Adrenal gland (tissue), 12 donors: ENCODE data around the gene COL6A1. TPM values are rescaled to one million over a fixed set of nuclear protein-coding genes. Genes with fewer than 3 reads are reported as not detected.
A peak's percentile ranks its signal among the peaks of the same experiment; 100 is the strongest.

Source experiments
- DNase-seq, 7 donors: peaks; one replicate each; pipeline ENCODE4 v3.0.0-alpha.2; 2019 to 2020
- H3K27ac ChIP-seq, 5 donors: fragments of 200-600 bp; sonication (generic) in 4 of 5; 1 replicate in 3 of 5; 2 replicates in 2 of 5; pipeline versions ENCODE4 v1.5.1 to v1.8.0; 2016 to 2020; ENCODE audit warnings: mild to moderate bottlenecking in 1 of 5
- H3K27me3 ChIP-seq: fragments of 200-600 bp; 2 replicates; pipeline ENCODE4 v1.8.0; 2021
- H3K36me3 ChIP-seq, 2 donors: fragments of 200-600 bp; replicated peaks in 1 of 2; 1 replicate in 1 of 2; 2 replicates in 1 of 2; pipeline versions ENCODE4 v1.5.1 to v1.8.0; 2018 to 2022
- H3K4me1 ChIP-seq, 2 donors: fragments of 200-600 bp; replicated peaks in 1 of 2; 1 replicate in 1 of 2; 2 replicates in 1 of 2; pipeline versions ENCODE4 v1.5.1 to v1.8.0; 2018 to 2021
- H3K4me3 ChIP-seq, 4 donors: fragments of 200-600 bp; sonication (generic) in 3 of 4; one replicate each; pipeline ENCODE4 v1.5.1; 2016 to 2018
- H3K9me3 ChIP-seq, 3 donors: fragments of 200-600 bp; sonication (generic) in 1 of 3; replicated peaks in 1 of 3; 1 replicate in 2 of 3; 2 replicates in 1 of 3; pipeline versions ENCODE4 v1.5.1 to v1.8.0; 2016 to 2021
- CTCF ChIP-seq, 6 experiments: fragments of 450-650 bp in 4 of 6; fragments of 200-600 bp in 2 of 6; sonication (generic) in 1 of 6; IDR thresholded peaks; 1 replicate in 5 of 6; 2 replicates in 1 of 6; pipeline versions ENCODE4 v1.5.1 to v1.8.0; 2016 to 2021; ENCODE audit warnings: antibody characterized with exemption in 6 of 6, mild to moderate bottlenecking in 2 of 6, moderate library complexity in 1 of 6
- POLR2A ChIP-seq, 2 donors: fragments of 450-650 bp; IDR thresholded peaks; one replicate each; pipeline ENCODE4 v1.6.1; 2017; ENCODE audit warnings: antibody characterized with exemption in 2 of 2, mild to moderate bottlenecking in 2 of 2, moderate library complexity in 1 of 2
- whole genome bisulfite sequencing, 4 donors: extraction: QIAGEN DNeasy Blood & Tissue Kit in 2 of 4; methylation state at CpG; one replicate each; pipeline versions ENCODE4 v1.1.5 to v1.1.7; 2013 to 2017; 5-methylcytosine and 5-hydroxymethylcytosine counted together
- intact Hi-C, 2 donors: fragments of 100-400 bp; cut with DNase I; formaldehyde crosslinking; loops; one replicate each; pipeline versions ENCODE4 v1.14.1 to v1.15.0; 2022 to 2023
- polyA plus RNA-seq, 3 donors: library from polyadenylated mRNA; stranded (reverse); fragments of 200-250 nt in 2 of 3; fragments of 350-450 nt in 1 of 3; fragmentation: Illumina TruSeq in 1 of 3; extraction: RNeasy Lipid Tissue Mini Kit (QIAGEN cat#74804) in 1 of 3; gene quantifications; one replicate each; pipeline ENCODE4 v1.2.3, GENCODE V29; 2013 to 2014
- total RNA-seq, 9 donors: library from RNA; depleted of rRNA in 4 of 9; stranded (reverse); fragments of >200 nt in 4 of 9; fragments of 120-200 nt in 1 of 9; fragmentation: NEBNext Ultra II Directional in 1 of 9; extraction: Animal tissue kit (Norgen Biotek cat#: 25700) in 1 of 9; gene quantifications; one replicate each; pipeline versions ENCODE4 v1.1.0 to v1.2.4, GENCODE V29; 2013 to 2023
- donor health status: healthy with polysubstance abuse.
- donor health status: Bipolar disorder and iron deficiency.
- donor health status: DM: yes; HTN: yes; CAD: no.
- donor health status: DM: no; HTN: no; CAD: no.
- donor health status: DM: no; HTN: no; CAD: no.
- donor health status: DM: yes; HTN: yes; CAD: no.

The COL6A1 gene
- total and polyA plus RNA-seq, 12 donors = 22.3 to 490 (median 151) TPM

DNA sequence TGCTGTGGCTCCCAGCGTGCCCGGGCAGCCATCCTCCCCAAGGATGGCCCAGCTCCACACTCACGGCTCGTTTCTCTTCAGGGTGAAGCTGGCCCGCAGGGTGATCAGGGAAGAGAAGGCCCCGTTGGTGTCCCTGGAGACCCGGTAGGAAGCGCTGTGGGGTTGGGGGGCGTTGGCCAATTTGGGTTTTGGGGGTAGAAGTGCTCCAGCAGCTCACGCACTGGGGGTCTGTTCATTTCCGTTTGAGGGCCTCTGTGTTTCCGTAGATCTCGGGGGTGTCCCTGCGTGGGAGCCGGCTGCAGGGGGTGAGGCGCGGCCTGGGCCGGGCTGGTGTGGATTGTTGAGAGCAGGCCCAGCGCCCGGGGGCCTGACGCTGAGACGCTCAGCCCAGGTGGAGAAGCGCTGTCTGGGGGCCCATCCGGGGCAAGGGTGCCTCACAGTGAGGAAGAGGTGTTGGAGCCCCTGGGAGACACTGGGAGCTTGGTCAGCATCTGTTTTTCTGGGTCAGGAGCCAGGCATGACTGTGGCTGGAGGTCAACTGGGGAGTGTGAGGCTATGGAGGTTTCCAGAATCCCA lies 12.6 kb downstream of the COL6A1 start:
- H3K36me3 ChIP-seq = peaks cover 0 to 34% of the 10 kb centered on the region in 2 donors
- TF ChIP-seq POLR2A (IDR thresholded peaks at IDR 0.05) (no peak), CTCF (IDR thresholded peaks at IDR 0.05) (no peak)
- no peak overlapping the region for H3K4me3 ChIP-seq
- 88 to 95% (median 91%) methylated on average over 14 to 24 of the region's 24 CpGs for WGBS, 4 donors
- H3K27me3 ChIP-seq = no peaks in the 10 kb centered on the region
- no peaks in the 10 kb centered on the region for H3K9me3 ChIP-seq
- intact Hi-C loops = no loop called here
- DNase-seq = peak in 5 of 7 donors; percentile 0 to 12 (median 8)
- peak overlapping the region in 1 of 5 donors; percentile 52 for H3K27ac ChIP-seq
- H3K4me1 ChIP-seq = no peaks in the 10 kb centered on the region

DNA sequence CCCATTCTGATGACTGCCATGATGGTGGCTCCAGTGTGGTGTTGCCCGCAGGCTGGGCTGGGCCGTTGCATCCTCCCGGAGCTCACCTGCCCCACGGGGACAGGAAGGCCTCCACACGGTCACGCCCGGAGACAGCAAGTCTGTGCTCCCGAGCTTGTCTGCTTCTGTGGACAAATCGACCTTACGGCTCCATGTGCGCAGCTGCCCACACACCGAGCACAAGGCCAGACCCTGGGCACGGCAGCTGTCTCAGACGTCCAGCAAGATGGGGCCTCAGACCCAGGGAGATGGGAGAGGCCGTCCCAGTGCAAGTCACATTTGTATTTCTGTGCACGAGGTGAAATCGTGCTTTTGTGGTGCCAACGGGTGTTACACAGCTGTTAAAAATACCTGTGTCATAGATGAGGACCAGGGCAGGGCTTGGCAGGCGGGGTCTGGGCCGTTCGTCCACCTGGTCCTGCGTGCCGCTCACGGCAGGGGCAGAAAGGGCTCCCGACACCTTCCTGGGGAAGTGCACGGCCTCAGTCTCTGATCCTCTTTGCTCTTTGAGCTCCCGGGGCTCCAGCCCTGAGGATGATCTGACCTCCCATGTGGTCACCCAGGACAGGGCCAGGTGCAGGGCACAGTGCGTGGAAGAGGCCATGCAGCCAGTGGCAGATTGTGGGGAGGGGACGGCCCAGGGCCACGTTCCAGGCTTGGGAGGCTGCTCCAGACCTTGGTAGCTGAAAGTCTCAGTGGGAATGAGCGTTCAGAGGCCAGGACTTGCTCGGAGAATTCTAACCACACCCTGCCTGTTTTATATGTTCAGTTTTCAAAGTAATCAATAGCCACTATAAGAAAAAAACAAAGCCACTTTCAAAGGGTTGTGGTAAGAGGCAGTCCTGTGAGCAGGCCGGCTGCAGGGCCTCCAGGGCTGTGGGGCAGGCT lies 13.5 kb downstream of the COL6A1 start:
- H3K4me1 ChIP-seq = no peaks in the 10 kb centered on the region
- WGBS, 4 donors = 87 to 89% (median 88%) methylated on average over 28 to 33 of the region's 33 CpGs
- H3K36me3 ChIP-seq = peaks cover 0 to 25% of the 10 kb centered on the region in 2 donors
- H3K27me3 ChIP-seq = no peaks in the 10 kb centered on the region
- intact Hi-C loops = no loop called here
- DNase-seq = peak in 6 of 7 donors; percentile 0 to 44 (median 11)
- peak overlapping the region in 1 of 5 donors; percentile 16 for H3K27ac ChIP-seq
- H3K9me3 ChIP-seq = no peaks in the 10 kb centered on the region
- TF ChIP-seq POLR2A (IDR thresholded peaks at IDR 0.05) (no peak), CTCF (IDR thresholded peaks at IDR 0.05) (no peak)
- no peak overlapping the region for H3K4me3 ChIP-seq

- H3K36me3 ChIP-seq = peaks cover 0 to 22% of the 10 kb centered on the region in 2 donors
- TF ChIP-seq CTCF (IDR thresholded peaks at IDR 0.05) = no peak
- TF ChIP-seq POLR2A (IDR thresholded peaks at IDR 0.05) = no peak
- 69 to 72% methylated on average over 6 of the region's 6 CpGs; no CpG with 5 or more reads in 2 of the 4 donors for WGBS, 4 donors
- intact Hi-C loops = no loop called here
- H3K27ac ChIP-seq = no peak overlapping the region
- no peaks in the 10 kb centered on the region for H3K9me3 ChIP-seq
- H3K4me3 ChIP-seq = no peak overlapping the region
- H3K27me3 ChIP-seq = no peaks in the 10 kb centered on the region
- peak in 6 of 7 donors; percentile 2 to 36 (median 16) for DNase-seq
- no peaks in the 10 kb centered on the region for H3K4me1 ChIP-seq
These were observed 14.2 kb downstream of the COL6A1 start for GRCh38 chr21:45995686-45996179.
